PC-3 (cell line): ENCODE data around the gene TANGO2. TPM values are rescaled to one million over a fixed set of nuclear protein-coding genes. Genes with fewer than 3 reads are reported as not detected.

Source experiments
- ATAC-seq: fragments of 200-7000 bp; cut with Tn5 transposase; 2 replicates; pipeline ENCODE4 v1.9.1; 2020; ENCODE audit warnings: mild to moderate bottlenecking, moderate library complexity
- BruUV-seq: library from RNA; stranded (reverse); fragments of 400-500 nt; replicated peaks from 2 replicates; lab custom pipeline; 2021; lab: Mats Ljungman, UMichigan
- CTCF ChIA-PET: fragments of 300-600 bp; sonication (Branson Sonifier 250); formaldehyde crosslinking; loops from one replicate; lab custom pipeline; 2022; ENCODE audit warnings: antibody characterized with exemption; lab: Charles Lee
- POLR2A ChIA-PET: fragments of 300-600 bp; sonication (Branson Sonifier 250); formaldehyde crosslinking; loops from one replicate; lab custom pipeline; 2022; ENCODE audit warnings: antibody characterized with exemption; ENCODE audit not compliant: unreplicated experiment; lab: Charles Lee
- DNase-seq: peaks from one replicate; pipeline ENCODE4 v3.0.0-alpha.2; 2015
- H2AFZ ChIP-seq: fragments of 300-600 bp; sonication (generic); 2 replicates; pipeline ENCODE4 v1.6.0; 2016; ENCODE audit warnings: antibody characterized with exemption, low read length
- H3F3A ChIP-seq: fragments of 300-600 bp; sonication (generic); one replicate; pipeline ENCODE4 v1.6.0; 2017; ENCODE audit warnings: antibody characterized with exemption, low read length, control low read depth, mild to moderate bottlenecking; ENCODE audit not compliant: unreplicated experiment
- H3K27ac ChIP-seq: fragments of 300-600 bp; sonication (generic); 2 replicates; pipeline ENCODE4 v1.5.1; 2016; ENCODE audit warnings: mild to moderate bottlenecking, low read length
- H3K27me3 ChIP-seq: fragments of 300-600 bp; sonication (generic); 2 replicates; pipeline ENCODE4 v1.6.1; 2016; ENCODE audit warnings: low read length, mixed read lengths
- H3K36me3 ChIP-seq: fragments of 300-600 bp; sonication (generic); 2 replicates; pipeline ENCODE4 v1.6.1; 2016; ENCODE audit warnings: low read depth, mixed run types, low read length, mixed read lengths
- H3K4me1 ChIP-seq: fragments of 300-600 bp; sonication (generic); 2 replicates; pipeline ENCODE4 v1.5.1; 2016; ENCODE audit warnings: low read length; ENCODE audit not compliant: insufficient read depth
- H3K4me2 ChIP-seq: fragments of 300-600 bp; sonication (generic); 2 replicates; pipeline ENCODE4 v1.6.0; 2016; ENCODE audit warnings: low read length
- H3K4me3 ChIP-seq: fragments of 300-600 bp; sonication (generic); 2 replicates; pipeline ENCODE4 v1.5.1; 2016; ENCODE audit warnings: mild to moderate bottlenecking, low read length, mixed read lengths
- H3K79me2 ChIP-seq: fragments of 300-600 bp; sonication (generic); 2 replicates; pipeline ENCODE4 v1.6.1; 2017; ENCODE audit warnings: low read length, mixed read lengths
- H3K9ac ChIP-seq: fragments of 300-600 bp; sonication (generic); 2 replicates; pipeline ENCODE4 v1.6.0; 2016; ENCODE audit warnings: mild to moderate bottlenecking, low read length
- H3K9me2 ChIP-seq: fragments of 300-600 bp; sonication (generic); replicated peaks from 2 replicates; pipeline ENCODE4 v1.6.1; 2016; ENCODE audit warnings: mixed run types, low read length, mixed read lengths
- H3K9me3 ChIP-seq: fragments of 300-600 bp; sonication (generic); 2 replicates; pipeline ENCODE4 v1.6.1; 2016; ENCODE audit warnings: low read length, mixed read lengths
- H4K20me1 ChIP-seq: fragments of 300-600 bp; sonication (generic); 2 replicates; pipeline ENCODE4 v1.6.1; 2016; ENCODE audit warnings: low read length, mixed read lengths
- CTCF ChIP-seq: fragments of 300-600 bp; sonication (generic); conservative IDR thresholded peaks from 2 replicates; pipeline ENCODE4 v1.5.1; 2017; ENCODE audit warnings: antibody characterized with exemption, low read depth, mild to moderate bottlenecking, low read length
- EZH2 ChIP-seq: fragments of 300-600 bp; sonication (generic); IDR thresholded peaks from one replicate; pipeline ENCODE4 v1.6.1; 2017; ENCODE audit warnings: antibody characterized with exemption, mild to moderate bottlenecking, low read length; ENCODE audit not compliant: unreplicated experiment
- EZH2phosphoT487 ChIP-seq: fragments of 300-600 bp; sonication (generic); IDR thresholded peaks from 2 replicates; pipeline ENCODE4 v1.6.1; 2018; ENCODE audit warnings: mild to moderate bottlenecking, antibody characterized with exemption, low read length, borderline replicate concordance
- intact Hi-C: fragments of 100-400 bp; cut with micrococcal nuclease; formaldehyde crosslinking; loops from 2 replicates; pipeline ENCODE4 v1.9.0; 2023
- total RNA-seq: library from RNA; depleted of rRNA; stranded (reverse); fragments of >200 nt; gene quantifications from 2 replicates; pipeline ENCODE4 v1.2.3, GENCODE V29; 2014

TANGO2 gene
- total RNA-seq, 1 experiment from 2014 or later: 23.5 TPM

- no peak for DNase-seq
- intact Hi-C loops: no loop called here
- Histone ChIP-seq H3K9me2 (no peaks in the 10 kb centered on the region), H3F3A (no peaks in the 10 kb centered on the region), H3K79me2 (no peaks in the 10 kb centered on the region), H3K4me1 (peaks cover 18% of the 10 kb centered on the region), H3K9ac (no peak overlapping the region), H3K27me3 (no peaks in the 10 kb centered on the region), H2AFZ (no peak overlapping the region), H3K4me3 (no peak overlapping the region), H3K9me3 (no peaks in the 10 kb centered on the region), H3K27ac (no peak overlapping the region), H3K4me2 (no peak overlapping the region), H3K36me3 (no peaks in the 10 kb centered on the region), H4K20me1 (no peaks in the 10 kb centered on the region)
- POLR2A ChIA-PET: no interaction called here
- no peak for TF ChIP-seq EZH2
- no peak for TF ChIP-seq EZH2phosphoT487
- no peak for TF ChIP-seq CTCF
- CTCF ChIA-PET: interaction anchor here (1.2 kb wide), 1 partner anchor 31 kb away, joined by 4 read pairs; no protein-coding TSS in a partner anchor
- no peak for ATAC-seq
- BruUV-seq: no TSS peak
Measured at GRCh38 chr22:19984851-19985811, 35.8 kb upstream of the TANGO2 start.

- H3K4me1 ChIP-seq: peaks cover 18% of the 10 kb centered on the region
- H3K9ac ChIP-seq: no peak overlapping the region
- ATAC-seq (no peak), DNase-seq (no peak)
- no peaks in the 10 kb centered on the region for H3K79me2 ChIP-seq
- no peaks in the 10 kb centered on the region for H3K36me3 ChIP-seq
- H3F3A ChIP-seq: no peaks in the 10 kb centered on the region
- H4K20me1 ChIP-seq: no peaks in the 10 kb centered on the region
- H3K9me3 ChIP-seq: no peaks in the 10 kb centered on the region
- H3K27me3 ChIP-seq: no peaks in the 10 kb centered on the region
- H3K9me2 ChIP-seq: no peaks in the 10 kb centered on the region
- H3K27ac ChIP-seq: no peak overlapping the region
- no peak overlapping the region for H2AFZ ChIP-seq
- TF ChIP-seq CTCF: no peak
- no peak for TF ChIP-seq EZH2phosphoT487
- TF ChIP-seq EZH2: no peak
- peak overlapping the region; percentile 78 for H3K4me3 ChIP-seq
- peak overlapping the region; percentile 82 for H3K4me2 ChIP-seq
- no TSS peak for BruUV-seq
- POLR2A ChIA-PET: no interaction called here
- intact Hi-C loops: loop anchor here (1.0 kb wide), 1 partner anchor 42 kb away; no protein-coding TSS in a partner anchor
- CTCF ChIA-PET: interaction anchor here (1.2 kb wide), 1 partner anchor 32 kb away, joined by 4 read pairs; no protein-coding TSS in a partner anchor
Measured at GRCh38 chr22:19986011-19986409, 34.9 kb upstream of the TANGO2 start.
